ENCODE data around the gene KLHL5. TPM values are rescaled to one million over a fixed set of nuclear protein-coding genes. Genes with fewer than 3 reads are reported as not detected.

Gene KLHL5
- total RNA-seq, 1 experiment from 2014 or later = 84.8 TPM

DNA sequence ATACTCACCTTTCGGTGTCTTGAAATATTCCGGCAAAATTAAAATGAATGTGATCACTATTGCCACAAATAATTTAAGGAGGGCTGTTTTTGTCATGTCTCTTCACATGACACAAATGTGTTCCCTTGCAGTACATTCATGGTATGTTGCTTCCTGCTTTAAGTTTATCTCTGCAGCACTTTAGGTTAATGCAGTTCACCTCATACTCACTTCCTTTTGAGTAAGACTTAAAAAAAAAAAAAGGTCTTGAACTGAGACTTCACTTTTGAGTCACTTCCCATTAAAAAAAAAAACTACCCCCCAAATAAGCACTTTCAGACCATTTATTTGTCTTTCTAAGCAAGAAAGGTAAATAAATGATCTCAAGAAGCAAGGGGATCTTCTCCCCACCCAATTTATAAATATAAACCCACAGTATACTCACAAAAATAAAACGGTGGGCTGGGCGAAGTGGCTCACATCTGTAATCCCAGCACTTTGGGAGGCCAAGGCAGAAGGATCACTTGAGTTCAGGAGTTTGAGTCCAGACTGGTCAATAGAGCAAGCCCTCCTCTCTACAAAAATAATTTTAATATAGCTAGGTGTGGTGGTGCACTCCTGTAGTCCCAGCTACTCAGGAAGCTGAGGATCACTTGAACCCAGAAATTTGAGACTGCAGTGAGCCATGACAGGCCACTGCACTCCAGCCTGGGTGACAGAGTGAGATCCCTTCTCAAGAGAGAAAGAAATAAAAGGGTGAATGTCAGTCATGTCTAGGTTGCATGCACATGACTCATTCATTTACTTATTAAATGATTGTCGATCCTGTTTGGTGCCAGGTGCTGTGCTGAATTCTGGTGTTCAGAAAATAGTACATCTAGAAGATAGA, 29.6 kb upstream of the KLHL5 start, which contains the start of gene TMEM156:
Gene TMEM156, minus strand, starts transcription at position 192 of the 868 bp plus-strand sequence. Its CDS starts 96 bp downstream, at position 96.
- Histone ChIP-seq H3K4me2 (ENCODE audit: low read length) (peak within 1 kb of the TSS; percentile 84), H3K27me3 (ENCODE audit: low read length) (no peaks in the 10 kb centered on the region), H3K27ac (ENCODE audit: low read length) (peak within 1 kb of the TSS; percentile 100), H2AFZ (ENCODE audit: low read length) (no peak within 1 kb of the TSS), H3K9ac (ENCODE audit: low read length) (peak within 1 kb of the TSS; percentile 98), H3K4me3 (ENCODE audit: low read length) (peak within 1 kb of the TSS; percentile 89), H3K36me3 (ENCODE audit: low read depth, low read length) (peaks cover 8% of the 10 kb centered on the region; the same call in 1 of the 2 replicates), H4K20me1 (ENCODE audit: low read length) (peaks cover 14% of the 10 kb centered on the region), H3K79me2 (ENCODE audit: low read length) (peaks cover 56% of the 10 kb centered on the region), H3K9me2 (replicated peaks; ENCODE audit: low read length) (no peaks in the 10 kb centered on the region), H3F3A (ENCODE audit: low read length, unreplicated experiment) (no peaks in the 10 kb centered on the region), H3K4me1 (ENCODE audit: insufficient read depth, low read length) (peaks cover 57% of the 10 kb centered on the region), H3K9me3 (ENCODE audit: low read length) (no peaks in the 10 kb centered on the region)
- TF ChIP-seq EZH2 (IDR thresholded peaks at IDR 0.05; ENCODE audit: low read length, unreplicated experiment) (no peak), CTCF (conservative IDR thresholded peaks at IDR 0.05; ENCODE audit: low read depth, low read length) (no peak), EZH2phosphoT487 (IDR thresholded peaks at IDR 0.05; ENCODE audit: borderline replicate concordance, low read length) (no peak)
- TSS peak; percentile 64 for BruUV-seq (replicated peaks)
- CTCF ChIA-PET = no interaction called here
- intact Hi-C loops (cut with micrococcal nuclease) = loop anchor here (1.0 to 5.0 kb wide), 3 partner anchors 11 to 150 kb away; partner anchors contain the start of gene WDR19
- ATAC-seq (peak; percentile 53), DNase-seq (peak; percentile 83)
- POLR2A ChIA-PET (ENCODE audit: unreplicated experiment) = interaction anchor here (1.8 kb wide), 1 partner anchor 12 kb away, joined by 15 read pairs; no protein-coding TSS in a partner anchor

DNA sequence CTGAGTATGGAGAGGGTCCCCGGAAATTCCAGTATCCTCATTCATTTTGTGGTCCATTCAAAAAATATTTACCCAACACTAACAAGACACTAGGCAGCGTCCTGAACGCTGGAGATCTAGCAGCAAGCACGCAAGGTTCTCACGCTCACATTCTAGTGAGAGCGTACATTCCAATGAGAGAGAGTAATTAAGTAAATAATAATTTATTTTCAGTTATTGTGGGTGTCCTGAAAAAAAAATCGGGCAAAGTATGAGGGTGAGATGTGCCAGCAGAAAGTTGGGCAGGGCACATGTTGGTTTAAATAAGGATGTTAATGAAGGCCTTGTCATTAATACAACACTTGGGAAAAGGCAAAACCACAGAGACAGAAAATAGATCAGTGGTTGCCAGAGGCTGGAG, 25.9 kb upstream of the KLHL5 start:
- Histone ChIP-seq H3F3A (ENCODE audit: low read length, unreplicated experiment) (no peaks in the 10 kb centered on the region), H3K4me1 (ENCODE audit: insufficient read depth, low read length) (peaks cover 65% of the 10 kb centered on the region), H3K27ac (ENCODE audit: low read length) (peak overlapping the region; percentile 100), H3K4me3 (ENCODE audit: low read length) (no peak overlapping the region), H3K36me3 (ENCODE audit: low read depth, low read length) (no peaks in the 10 kb centered on the region), H2AFZ (ENCODE audit: low read length) (0 out of 2 replicates have a peak overlapping the region, but pooled peaks have one; percentile 22), H3K9me3 (ENCODE audit: low read length) (no peaks in the 10 kb centered on the region), H3K4me2 (ENCODE audit: low read length) (peak overlapping the region; percentile 65), H3K9me2 (replicated peaks; ENCODE audit: low read length) (no peaks in the 10 kb centered on the region), H3K79me2 (ENCODE audit: low read length) (peaks cover 19% of the 10 kb centered on the region), H3K9ac (ENCODE audit: low read length) (peak overlapping the region; percentile 87), H3K27me3 (ENCODE audit: low read length) (no peaks in the 10 kb centered on the region), H4K20me1 (ENCODE audit: low read length) (no peaks in the 10 kb centered on the region)
- TF ChIP-seq EZH2 (IDR thresholded peaks at IDR 0.05; ENCODE audit: low read length, unreplicated experiment) (no peak), CTCF (conservative IDR thresholded peaks at IDR 0.05; ENCODE audit: low read depth, low read length) (no peak), EZH2phosphoT487 (IDR thresholded peaks at IDR 0.05; ENCODE audit: borderline replicate concordance, low read length) (no peak)
- ATAC-seq (peak; percentile 71), DNase-seq (peak; percentile 95)
- POLR2A ChIA-PET (ENCODE audit: unreplicated experiment) = no interaction called here
- BruUV-seq (replicated peaks) = no TSS peak
- CTCF ChIA-PET = no interaction called here
- intact Hi-C loops (cut with micrococcal nuclease) = loop anchor here (1.0 kb wide), 1 partner anchor 8 kb away; no protein-coding TSS in a partner anchor

Measured in PC-3 (cell line).